SU-DHL-6 (cell line): ENCODE measurements around the gene EML1.

Experiments used
- H2AFZ ChIP-seq: fragments of 200-600 bp; sonication (generic); 2 replicates; pipeline ENCODE4 v1.6.1; 2014; ENCODE audit warnings: low read depth, mild to moderate bottlenecking, moderate library complexity, mixed read lengths, antibody characterized with exemption, low read length; ENCODE audit not compliant: severe bottlenecking
- H3F3A ChIP-seq: fragments of 200-600 bp; shearing (Covaris generic); 2 replicates; pipeline ENCODE4 v1.6.0; 2016; ENCODE audit warnings: antibody characterized with exemption, mild to moderate bottlenecking; ENCODE audit not compliant: insufficient read depth
- H3K27ac ChIP-seq: fragments of 200-600 bp; sonication (generic); 2 replicates; pipeline ENCODE4 v1.5.1; 2016; ENCODE audit warnings: low read depth, mild to moderate bottlenecking, low read length, moderate library complexity, mixed read lengths
- H3K27me3 ChIP-seq: fragments of 200-600 bp; sonication (generic), shearing (Covaris generic); 2 replicates; pipeline ENCODE4 v1.6.0; 2014; ENCODE audit warnings: mild to moderate bottlenecking, low read length
- H3K36me3 ChIP-seq: fragments of 200-600 bp; sonication (generic); 2 replicates; pipeline ENCODE4 v1.6.1; 2014; ENCODE audit warnings: mild to moderate bottlenecking, low read length, mixed read lengths
- H3K4me2 ChIP-seq: fragments of 300-600, 200-600 bp; shearing (Covaris generic), sonication (generic); 2 replicates; pipeline ENCODE4 v1.6.0; 2014; ENCODE audit warnings: low read length, low read depth, mild to moderate bottlenecking; ENCODE audit not compliant: poor library complexity, severe bottlenecking
- H3K4me3 ChIP-seq: fragments of 200-600 bp; sonication (generic); 2 replicates; pipeline ENCODE4 v1.5.1; 2014; ENCODE audit warnings: antibody characterized with exemption, low read length, mild to moderate bottlenecking, mixed read lengths; ENCODE audit not compliant: insufficient read depth, poor library complexity, severe bottlenecking
- H3K79me2 ChIP-seq: fragments of 200-600 bp; sonication (generic); 2 replicates; pipeline ENCODE4 v1.6.1; 2014; ENCODE audit warnings: mild to moderate bottlenecking, low read length, moderate library complexity; ENCODE audit not compliant: insufficient read depth
- H3K9ac ChIP-seq: fragments of 200-600 bp; sonication (generic); 2 replicates; pipeline ENCODE4 v1.7.0; 2014; ENCODE audit warnings: mild to moderate bottlenecking, low read length
- H3K9me2 ChIP-seq: fragments of 200-600 bp; sonication (generic); replicated peaks from 2 replicates; pipeline ENCODE4 v1.6.1; 2014; ENCODE audit warnings: low read length; ENCODE audit not compliant: insufficient read depth
- H3K9me3 ChIP-seq: fragments of 200-600 bp; sonication (generic); 2 replicates; pipeline ENCODE4 v1.6.1; 2014; ENCODE audit warnings: low read length, mixed read lengths; ENCODE audit not compliant: insufficient read depth
- H4K20me1 ChIP-seq: fragments of 200-600 bp; sonication (generic); 2 replicates; pipeline ENCODE4 v1.6.1; 2014; ENCODE audit warnings: low read depth, mild to moderate bottlenecking, antibody characterized with exemption, low read length, moderate library complexity, mixed read lengths
- EZH2phosphoT487 ChIP-seq: fragments of 200-600 bp; sonication (generic), shearing (Covaris generic); conservative IDR thresholded peaks from 2 replicates; pipeline ENCODE4 v1.6.1; 2018; ENCODE audit warnings: mild to moderate bottlenecking, antibody characterized with exemption, low read length, moderate library complexity, mixed read lengths
- TF ChIP-seq, protein P1 (sequence below): fragments of 200-600 bp; sonication (generic); IDR thresholded peaks from one replicate; pipeline ENCODE4 v1.5.1; 2017; ENCODE audit warnings: antibody characterized with exemption, mild to moderate bottlenecking, low read length, moderate library complexity; ENCODE audit not compliant: insufficient read depth, poor library complexity, severe bottlenecking

The EML1 gene

DNA sequence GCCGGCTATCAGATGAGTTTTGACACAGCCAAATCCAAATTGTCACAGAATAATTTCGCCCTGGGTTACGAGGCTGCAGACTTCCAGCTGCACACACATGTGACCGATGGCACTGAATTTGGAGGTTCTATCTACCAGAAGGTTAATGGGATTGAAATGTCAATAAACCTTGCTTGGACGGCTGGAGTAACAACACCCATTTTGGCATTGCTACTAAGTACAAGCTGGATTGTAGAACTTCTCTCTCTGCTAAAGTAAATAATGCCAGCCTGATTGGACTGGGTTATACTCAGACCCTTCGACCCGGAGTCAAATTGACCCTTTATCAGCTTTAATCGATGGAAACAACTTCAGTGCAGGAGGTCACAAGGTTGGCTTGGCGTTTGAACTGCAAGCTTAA is 171.8 kb downstream of the EML1 start:
- Histone ChIP-seq H3K4me3 (no peak overlapping the region), H2AFZ (no peak overlapping the region), H3K4me2 (no peak overlapping the region), H3K79me2 (no peaks in the 10 kb centered on the region), H3K27ac (no peak overlapping the region), H3K9me3 (no peaks in the 10 kb centered on the region), H3K9ac (no peak overlapping the region), H3K27me3 (no peaks in the 10 kb centered on the region), H3K9me2 (no peaks in the 10 kb centered on the region), H3F3A (no peaks in the 10 kb centered on the region), H3K36me3 (no peaks in the 10 kb centered on the region), H4K20me1 (no peaks in the 10 kb centered on the region)
- TF ChIP-seq, protein P1, sequence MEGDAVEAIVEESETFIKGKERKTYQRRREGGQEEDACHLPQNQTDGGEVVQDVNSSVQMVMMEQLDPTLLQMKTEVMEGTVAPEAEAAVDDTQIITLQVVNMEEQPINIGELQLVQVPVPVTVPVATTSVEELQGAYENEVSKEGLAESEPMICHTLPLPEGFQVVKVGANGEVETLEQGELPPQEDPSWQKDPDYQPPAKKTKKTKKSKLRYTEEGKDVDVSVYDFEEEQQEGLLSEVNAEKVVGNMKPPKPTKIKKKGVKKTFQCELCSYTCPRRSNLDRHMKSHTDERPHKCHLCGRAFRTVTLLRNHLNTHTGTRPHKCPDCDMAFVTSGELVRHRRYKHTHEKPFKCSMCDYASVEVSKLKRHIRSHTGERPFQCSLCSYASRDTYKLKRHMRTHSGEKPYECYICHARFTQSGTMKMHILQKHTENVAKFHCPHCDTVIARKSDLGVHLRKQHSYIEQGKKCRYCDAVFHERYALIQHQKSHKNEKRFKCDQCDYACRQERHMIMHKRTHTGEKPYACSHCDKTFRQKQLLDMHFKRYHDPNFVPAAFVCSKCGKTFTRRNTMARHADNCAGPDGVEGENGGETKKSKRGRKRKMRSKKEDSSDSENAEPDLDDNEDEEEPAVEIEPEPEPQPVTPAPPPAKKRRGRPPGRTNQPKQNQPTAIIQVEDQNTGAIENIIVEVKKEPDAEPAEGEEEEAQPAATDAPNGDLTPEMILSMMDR, result no peak
- TF ChIP-seq EZH2phosphoT487, result no peak

DNA sequence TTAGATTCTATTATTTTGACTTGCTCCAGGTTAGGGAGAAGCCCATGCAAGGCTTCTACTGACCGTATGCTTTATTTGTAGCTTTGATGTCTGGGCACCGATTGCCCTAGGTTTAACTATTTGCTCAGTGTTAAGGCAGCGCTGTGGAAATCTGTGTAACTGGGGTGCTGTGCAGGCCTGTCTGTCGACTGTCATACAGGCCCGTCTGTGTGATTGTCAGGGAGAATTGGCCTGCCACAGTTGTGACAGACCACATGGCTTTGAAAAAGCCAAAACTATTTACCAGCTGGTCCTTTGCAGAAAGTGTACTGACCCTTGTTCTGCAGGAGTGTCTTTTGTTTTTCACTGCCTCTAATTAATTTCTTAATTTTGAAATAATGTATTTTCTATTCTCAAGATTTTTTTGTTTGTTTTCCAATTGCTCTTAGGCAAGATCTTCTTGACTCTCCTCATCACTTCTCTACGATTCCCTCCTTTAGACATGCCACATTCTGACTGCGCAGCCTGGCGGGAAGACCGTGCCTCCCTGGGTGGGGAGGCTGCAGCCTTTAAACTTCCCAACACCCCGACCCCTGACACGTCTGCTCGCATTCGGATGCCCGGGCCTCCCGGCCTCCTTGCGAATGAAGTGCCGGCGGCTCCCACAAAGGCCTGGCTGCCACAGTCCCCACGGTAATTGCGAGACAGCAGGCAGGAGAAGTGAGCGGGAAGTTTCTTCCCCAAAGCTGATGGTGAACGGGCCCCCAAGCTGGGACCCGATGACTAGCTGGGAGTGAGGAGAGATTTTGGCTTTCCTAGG is 173.0 kb downstream of the EML1 start:
- H3K9ac ChIP-seq, result no peak overlapping the region

DNA sequence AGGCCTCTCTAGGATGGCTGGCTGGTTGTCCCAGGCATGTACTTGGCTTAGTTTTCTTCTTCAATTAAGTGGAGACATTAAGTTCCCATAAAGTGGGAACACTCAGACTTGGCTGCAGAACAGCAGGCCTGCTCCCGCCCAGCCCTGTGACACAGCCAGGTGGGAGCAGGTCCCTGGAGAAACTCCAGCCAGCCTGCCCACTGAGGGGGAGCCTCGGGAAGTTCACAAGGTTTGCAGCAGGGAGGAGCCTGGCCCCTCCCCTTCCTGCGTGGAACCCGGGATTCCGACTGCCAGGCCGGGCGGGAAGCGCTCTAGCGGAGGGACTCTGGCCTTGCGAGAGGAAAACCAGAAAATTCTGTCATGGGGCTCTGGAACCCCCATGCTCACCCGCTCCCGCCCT is 173.7 kb downstream of the EML1 start:
- Histone ChIP-seq H3F3A (no peaks in the 10 kb centered on the region), H4K20me1 (no peaks in the 10 kb centered on the region), H3K79me2 (no peaks in the 10 kb centered on the region), H3K9ac (no peak overlapping the region), H3K9me3 (no peaks in the 10 kb centered on the region), H3K36me3 (no peaks in the 10 kb centered on the region), H3K27me3 (no peaks in the 10 kb centered on the region), H3K4me3 (no peak overlapping the region), H2AFZ (no peak overlapping the region), H3K9me2 (no peaks in the 10 kb centered on the region), H3K27ac (no peak overlapping the region), H3K4me2 (no peak overlapping the region)
- TF ChIP-seq EZH2phosphoT487, result no peak
- TF ChIP-seq, protein P1, result no peak

More for the DNA sequence above, 173.0 kb downstream of the EML1 start:
- Histone ChIP-seq H3K4me3 (no peak overlapping the region), H3K27ac (no peak overlapping the region), H2AFZ (no peak overlapping the region), H3K36me3 (no peaks in the 10 kb centered on the region), H3F3A (no peaks in the 10 kb centered on the region), H4K20me1 (no peaks in the 10 kb centered on the region), H3K27me3 (no peaks in the 10 kb centered on the region), H3K4me2 (no peak overlapping the region), H3K9me2 (no peaks in the 10 kb centered on the region), H3K9me3 (no peaks in the 10 kb centered on the region), H3K79me2 (no peaks in the 10 kb centered on the region)
- TF ChIP-seq EZH2phosphoT487, result no peak
- TF ChIP-seq, protein P1, result no peak
